ENCODE results near the gene OR8B4. TPM values are rescaled to one million over a fixed set of nuclear protein-coding genes. Genes with fewer than 3 reads are reported as not detected.

Gene OR8B4
- total RNA-seq, 1 experiment from 2014 or later = not detected

- Histone ChIP-seq H3K4me3 (ENCODE audit: low read depth, low read length) (no peak overlapping the region), H3K4me1 (0 out of 2 replicates have a peak, but pooled peaks cover 6% of the 10 kb centered on the region), H3K27me3 (replicated peaks; ENCODE audit: control insufficient read depth, insufficient read depth, low read length) (no peaks in the 10 kb centered on the region), H3K36me3 (ENCODE audit: control insufficient read depth, insufficient read depth, low read length) (no peaks in the 10 kb centered on the region), H3K9me3 (peaks cover 15% of the 10 kb centered on the region)
- H3K36me3 Mint-ChIP-seq (ENCODE audit: insufficient read depth, unreplicated experiment) = no peaks in the 10 kb centered on the region
- H3K27me3 Mint-ChIP-seq (ENCODE audit: insufficient read depth, unreplicated experiment) = peaks cover 7% of the 10 kb centered on the region
- no peaks in the 10 kb centered on the region for H3K4me1 Mint-ChIP-seq (ENCODE audit: low read depth, unreplicated experiment)
- TF ChIP-seq, protein P1, sequence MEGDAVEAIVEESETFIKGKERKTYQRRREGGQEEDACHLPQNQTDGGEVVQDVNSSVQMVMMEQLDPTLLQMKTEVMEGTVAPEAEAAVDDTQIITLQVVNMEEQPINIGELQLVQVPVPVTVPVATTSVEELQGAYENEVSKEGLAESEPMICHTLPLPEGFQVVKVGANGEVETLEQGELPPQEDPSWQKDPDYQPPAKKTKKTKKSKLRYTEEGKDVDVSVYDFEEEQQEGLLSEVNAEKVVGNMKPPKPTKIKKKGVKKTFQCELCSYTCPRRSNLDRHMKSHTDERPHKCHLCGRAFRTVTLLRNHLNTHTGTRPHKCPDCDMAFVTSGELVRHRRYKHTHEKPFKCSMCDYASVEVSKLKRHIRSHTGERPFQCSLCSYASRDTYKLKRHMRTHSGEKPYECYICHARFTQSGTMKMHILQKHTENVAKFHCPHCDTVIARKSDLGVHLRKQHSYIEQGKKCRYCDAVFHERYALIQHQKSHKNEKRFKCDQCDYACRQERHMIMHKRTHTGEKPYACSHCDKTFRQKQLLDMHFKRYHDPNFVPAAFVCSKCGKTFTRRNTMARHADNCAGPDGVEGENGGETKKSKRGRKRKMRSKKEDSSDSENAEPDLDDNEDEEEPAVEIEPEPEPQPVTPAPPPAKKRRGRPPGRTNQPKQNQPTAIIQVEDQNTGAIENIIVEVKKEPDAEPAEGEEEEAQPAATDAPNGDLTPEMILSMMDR (IDR thresholded peaks at IDR 0.05; ENCODE audit: insufficient read depth in 1 of 2, low read depth in 1 of 2, low read length in 1 of 2, severe bottlenecking in 1 of 2, unreplicated experiment in 1 of 2) = no peak
- H3K27ac Mint-ChIP-seq (ENCODE audit: unreplicated experiment) = no peak overlapping the region
- intact Hi-C loops (cut with micrococcal nuclease; ENCODE audit: unreplicated experiment) = no loop called here
- H3K4me3 Mint-ChIP-seq (ENCODE audit: unreplicated experiment) = no peak overlapping the region
- ChIA-PET CTCF (interaction anchor here (0.6 to 0.7 kb wide), 2 partner anchors 42 to 661 kb away, joined by 3 read pairs; no protein-coding TSS in a partner anchor), POLR2A (no interaction called here)
- no TSS peak for BruUV-seq (replicated peaks)
- DNase-seq = no peak
- peaks cover 19% of the 10 kb centered on the region for H3K9me3 Mint-ChIP-seq (ENCODE audit: unreplicated experiment)
Observed at GRCh38 chr11:124429599-124429998, 4.9 kb upstream of the OR8B4 start.

DNA sequence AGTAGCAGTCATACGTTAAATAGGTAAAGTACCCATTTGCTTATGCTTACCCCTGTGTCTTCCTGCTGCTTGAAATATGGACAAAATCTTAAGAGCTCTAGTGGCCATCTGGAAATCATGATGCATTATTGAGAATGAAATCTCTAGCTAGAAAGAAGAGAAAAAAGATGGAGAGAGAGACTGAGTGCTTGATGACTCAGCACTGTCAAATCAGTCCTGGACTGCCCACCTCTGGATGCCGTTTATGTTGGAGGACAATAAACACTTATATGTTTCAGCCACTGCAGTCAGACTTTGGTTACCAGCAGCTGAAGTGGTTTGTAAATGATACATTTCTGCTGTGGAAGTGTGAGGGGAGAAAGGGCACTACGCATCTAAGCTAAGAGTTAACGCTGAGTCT lies 3.6 kb downstream of the OR8B4 start:
- BruUV-seq (replicated peaks) = no TSS peak
- Mint-ChIP-seq H3K27ac (ENCODE audit: unreplicated experiment) (no peak overlapping the region), H3K36me3 (ENCODE audit: insufficient read depth, unreplicated experiment) (no peaks in the 10 kb centered on the region), H3K4me1 (ENCODE audit: low read depth, unreplicated experiment) (no peaks in the 10 kb centered on the region), H3K27me3 (ENCODE audit: insufficient read depth, unreplicated experiment) (peaks cover 22% of the 10 kb centered on the region), H3K4me3 (ENCODE audit: unreplicated experiment) (no peak overlapping the region), H3K9me3 (ENCODE audit: unreplicated experiment) (no peaks in the 10 kb centered on the region)
- TF ChIP-seq, protein P1 (IDR thresholded peaks at IDR 0.05; ENCODE audit: insufficient read depth in 1 of 2, low read depth in 1 of 2, low read length in 1 of 2, severe bottlenecking in 1 of 2, unreplicated experiment in 1 of 2) = no peak
- Histone ChIP-seq H3K9me3 (no peaks in the 10 kb centered on the region), H3K4me1 (no peaks in the 10 kb centered on the region), H3K4me3 (ENCODE audit: low read depth, low read length) (no peak overlapping the region), H3K27me3 (replicated peaks; ENCODE audit: control insufficient read depth, insufficient read depth, low read length) (no peaks in the 10 kb centered on the region; the same call in 1 of the 2 replicates), H3K36me3 (ENCODE audit: control insufficient read depth, insufficient read depth, low read length) (no peaks in the 10 kb centered on the region)
- CTCF ChIA-PET = no interaction called here
- POLR2A ChIA-PET = no interaction called here
- no peak for DNase-seq
- intact Hi-C loops (cut with micrococcal nuclease; ENCODE audit: unreplicated experiment) = no loop called here

DNA sequence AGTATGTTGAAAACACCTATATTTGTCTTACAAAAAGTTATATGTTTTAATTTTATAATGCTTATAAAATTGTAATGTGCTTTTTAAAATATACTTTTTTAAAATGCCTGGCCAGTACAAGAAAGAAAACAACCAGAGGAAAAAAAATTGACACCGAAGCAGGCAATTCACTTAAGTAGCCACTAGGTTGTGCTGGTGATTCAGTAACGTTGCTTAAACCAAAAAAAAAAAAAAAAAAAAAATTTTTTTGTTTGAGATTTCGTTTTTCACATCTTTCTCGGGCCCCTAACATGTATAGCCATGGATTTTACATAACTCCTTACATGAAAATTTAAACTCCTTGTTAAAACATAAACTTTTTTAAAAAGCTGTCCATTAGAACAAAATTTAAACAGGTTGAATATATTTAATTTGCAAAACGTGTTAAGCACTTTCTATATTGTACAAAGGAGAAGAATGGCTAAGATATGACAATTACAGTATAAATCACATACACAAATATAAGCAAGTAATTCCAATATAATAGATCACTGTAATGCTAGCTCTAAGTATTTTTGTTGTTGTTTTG lies 9.2 kb downstream of the OR8B4 start:
- ChIA-PET CTCF (no interaction called here), POLR2A (no interaction called here)
- H3K4me3 ChIP-seq (ENCODE audit: low read depth, low read length) = no peak overlapping the region
- H3K4me1 ChIP-seq = peaks cover 4% of the 10 kb centered on the region
- peaks cover 1% of the 10 kb centered on the region for H3K4me1 Mint-ChIP-seq (ENCODE audit: low read depth, unreplicated experiment)
- H3K27ac Mint-ChIP-seq (ENCODE audit: unreplicated experiment) = no peak overlapping the region
- H3K27me3 ChIP-seq (replicated peaks; ENCODE audit: control insufficient read depth, insufficient read depth, low read length) = no peaks in the 10 kb centered on the region; the same call in 1 of the 2 replicates
- H3K4me3 Mint-ChIP-seq (ENCODE audit: unreplicated experiment) = no peak overlapping the region
- H3K27me3 Mint-ChIP-seq (ENCODE audit: insufficient read depth, unreplicated experiment) = peaks cover 11% of the 10 kb centered on the region
- intact Hi-C loops (cut with micrococcal nuclease; ENCODE audit: unreplicated experiment) = loop anchor here (1.0 kb wide), 1 partner anchor 171 kb away; no protein-coding TSS in a partner anchor
- no peak for DNase-seq
- H3K36me3 Mint-ChIP-seq (ENCODE audit: insufficient read depth, unreplicated experiment) = no peaks in the 10 kb centered on the region
- TF ChIP-seq, protein P1 (IDR thresholded peaks at IDR 0.05; ENCODE audit: insufficient read depth in 1 of 2, low read depth in 1 of 2, low read length in 1 of 2, severe bottlenecking in 1 of 2, unreplicated experiment in 1 of 2) = peak; percentile 60 to 62
- no peaks in the 10 kb centered on the region for H3K9me3 ChIP-seq
- no peaks in the 10 kb centered on the region for H3K36me3 ChIP-seq (ENCODE audit: control insufficient read depth, insufficient read depth, low read length)
- no peaks in the 10 kb centered on the region for H3K9me3 Mint-ChIP-seq (ENCODE audit: unreplicated experiment)
- no TSS peak for BruUV-seq (replicated peaks)

All from Caco-2 (cell line).